K562 (cell line): ENCODE data around the gene RNF223. TPM values are rescaled to one million over a fixed set of nuclear protein-coding genes. Genes with fewer than 3 reads are reported as not detected.

Experiments used
- ATAC-seq: fragments of 200-7000 bp; cut with Tn5 transposase; 3 replicates; pipeline ENCODE4 v1.9.1; 2020; ENCODE audit warnings: moderate library complexity
- BruUV-seq: library from RNA; stranded (reverse); fragments of 400-500 nt; replicated peaks from 2 replicates; lab custom pipeline; 2021; lab: Mats Ljungman, UMichigan
- CTCF ChIA-PET: fragments of 300-600 bp; formaldehyde crosslinking; extraction: SDS; loops from one replicate; lab custom pipeline; 2021; ENCODE audit warnings: low intra/inter-chr PET ratio; lab: Yijun Ruan, JAX
- POLR2A ChIA-PET: fragments of 300-600, 350-650 bp; sonication (Branson Sonifier 250); formaldehyde crosslinking; extraction: SDS; loops from one replicate; lab custom pipeline; 2021; ENCODE audit warnings: antibody characterized with exemption, inconsistent platforms; lab: Yijun Ruan, JAX
- DNase-seq, 4 experiments: peaks; one replicate each; pipeline versions ENCODE4 v3.0.0 to v3.0.0-alpha.2; 2011 to 2018; ENCODE audit warnings: low spot score in 3 of 4, mixed read lengths in 3 of 4; ENCODE audit errors: extremely low read depth in 1 of 4
- FAIRE-seq: peaks from 2 replicates; lab custom pipeline; 2011; peaks lifted over from hg19 to GRCh38; lab: Jason Lieb, UNC
- H2AFZ ChIP-seq: 2 replicates; pipeline ENCODE4 v1.6.0; 2011; ENCODE audit warnings: low read depth, low read length, control low read depth, inconsistent platforms
- H3K27ac ChIP-seq: fragments of 200-600 bp; 3 replicates; pipeline ENCODE4 v1.8.0; 2011; ENCODE audit warnings: low read depth, mild to moderate bottlenecking, control low read depth, inconsistent platforms, low read length, moderate library complexity, mixed read lengths; ENCODE audit errors: extremely low read depth
- H3K27me3 ChIP-seq, 2 experiments: fragments of 300-600 bp in 1 of 2; 2 replicates in 1 of 2; 3 replicates in 1 of 2; pipeline versions ENCODE4 v1.6.0 to v1.8.0; 2011; ENCODE audit warnings: inconsistent platforms in 2 of 2, low read length in 2 of 2, mild to moderate bottlenecking in 1 of 2, mixed read lengths in 1 of 2, moderate library complexity in 1 of 2; ENCODE audit not compliant: control insufficient read depth in 2 of 2, insufficient read depth in 2 of 2
- H3K36me3 ChIP-seq: fragments of 300-600 bp; 3 replicates; pipeline ENCODE4 v1.8.0; 2011; ENCODE audit warnings: mild to moderate bottlenecking, low read length, inconsistent platforms; ENCODE audit not compliant: control insufficient read depth, insufficient read depth
- H3K4me1 ChIP-seq, 2 experiments: fragments of 200-600 bp in 1 of 2; replicated peaks in 1 of 2; 2 replicates in 1 of 2; 3 replicates in 1 of 2; pipeline versions ENCODE4 v1.5.1 to v1.8.0; 2011; ENCODE audit warnings: inconsistent platforms in 2 of 2, low read length in 2 of 2, mild to moderate bottlenecking in 1 of 2, mixed read lengths in 1 of 2, moderate library complexity in 1 of 2; ENCODE audit not compliant: control insufficient read depth in 2 of 2, insufficient read depth in 2 of 2
- H3K4me2 ChIP-seq: 2 replicates; pipeline ENCODE4 v1.6.1; 2011; ENCODE audit warnings: low read length, control low read depth, inconsistent platforms, mixed read lengths; ENCODE audit not compliant: insufficient read depth
- H3K4me3 ChIP-seq: fragments of 200-600 bp; sonication (generic), shearing (Covaris generic); 2 replicates; pipeline ENCODE4 v1.5.1; 2016; ENCODE audit warnings: control low read depth, inconsistent platforms
- H3K79me2 ChIP-seq: fragments of 200-600 bp; 3 replicates; pipeline ENCODE4 v1.8.0; 2011; ENCODE audit warnings: low read length, inconsistent platforms; ENCODE audit not compliant: control insufficient read depth, insufficient read depth
- H3K9ac ChIP-seq, 2 experiments: 2 replicates each; pipeline versions ENCODE4 v1.6.0 to v1.6.1; 2011; ENCODE audit warnings: low read depth in 2 of 2, low read length in 2 of 2, control low read depth in 1 of 2, inconsistent platforms in 1 of 2, mild to moderate bottlenecking in 1 of 2, mixed read lengths in 1 of 2; ENCODE audit not compliant: insufficient read depth in 1 of 2
- H3K9me1 ChIP-seq: one replicate; pipeline ENCODE4 v1.6.0; 2011; ENCODE audit warnings: inconsistent platforms, mild to moderate bottlenecking, low read length, moderate library complexity; ENCODE audit not compliant: control insufficient read depth, insufficient read depth
- H3K9me3 ChIP-seq: replicated peaks from 2 replicates; pipeline ENCODE4 v1.5.1; 2011; ENCODE audit warnings: low read depth, low read length, inconsistent platforms; ENCODE audit not compliant: control insufficient read depth, insufficient read depth
- H4K20me1 ChIP-seq: replicated peaks from 2 replicates; pipeline ENCODE4 v1.6.1; 2011; ENCODE audit warnings: low read length, inconsistent platforms, mixed read lengths; ENCODE audit not compliant: control insufficient read depth, insufficient read depth
- HNRNPL ChIP-seq: fragments of 200-400 bp; formaldehyde crosslinking; IDR thresholded peaks from 2 replicates; pipeline ENCODE4 v1.6.1; 2017; ENCODE audit warnings: low read depth, mild to moderate bottlenecking, low read length
- MAFF ChIP-seq: IDR thresholded peaks from 2 replicates; pipeline ENCODE4 v1.6.1; 2012; ENCODE audit warnings: low read length, improper control_type of control experiment
- ZBTB33 ChIP-seq: sonication (generic); formaldehyde crosslinking; IDR thresholded peaks from 2 replicates; pipeline ENCODE4 v1.8.1; 2023; ENCODE audit warnings: mild to moderate bottlenecking, missing genetic modification reagents
- ZNF134 ChIP-seq: fragments of 250-450 bp; sonication (Bioruptor Pico); conservative IDR thresholded peaks from 2 replicates; pipeline ENCODE4 v1.4.0; 2020
- ZNF717 ChIP-seq: fragments of 250-450 bp; sonication (Bioruptor Pico); IDR thresholded peaks from 2 replicates; pipeline ENCODE4 v1.5.0; 2021
- WGBS: fragments of 100-300 bp; shearing (Covaris generic); methylation state at CpG from one replicate; pipeline ENCODE4 v1.1.6; 2016; ENCODE audit warnings: low coverage, mixed read lengths; ENCODE audit not compliant: insufficient coverage; ENCODE audit errors: missing lambda C conversion rate; 5-methylcytosine and 5-hydroxymethylcytosine counted together
- in situ Hi-C: fragments of 300-500 bp; cut with MboI; formaldehyde crosslinking; loops from 4 replicates; pipeline ENCODE4 v1.15.0; 2018; ENCODE audit warnings: inconsistent platforms, mixed read lengths
- intact Hi-C: fragments of 100-400 bp; cut with micrococcal nuclease; formaldehyde crosslinking; loops from 2 replicates; pipeline ENCODE4 v1.14.2; 2022
- polyA plus RNA-seq, 8 experiments: library from polyadenylated mRNA; depleted of rRNA in 4 of 8; stranded (reverse) in 5 of 8; unstranded in 3 of 8; fragments of >200 nt; fragmentation: Nextera tagmentation in 2 of 8; fragmentation: Illumina TruSeq in 1 of 8; extraction: Ambion mirVana in 2 of 8; extraction: Trizol in 1 of 8; gene quantifications; 2 replicates each; pipeline versions ENCODE4 v1.2.1 to v1.2.3, GENCODE V29; 2011 to 2014; ENCODE audit warnings: inconsistent platforms in 1 of 8, missing spikeins in 1 of 8
- total RNA-seq, 7 experiments: library from RNA; depleted of rRNA in 6 of 7; stranded (reverse); fragments of >200 nt in 6 of 7; fragmentation: Illumina TruSeq in 2 of 7; extraction: Trizol in 2 of 7; gene quantifications; 2 replicates each; pipeline versions ENCODE4 v1.2.1 to v1.2.3, GENCODE V29; 2011 to 2021; ENCODE audit warnings: low replicate concordance in 1 of 7

Gene RNF223
- total and polyA plus RNA-seq, 9 of the 15 experiments (the other 6 are each of a cell fraction or from before 2014, with no cell fraction given) = 0.04 to 0.32 TPM; not detected in 7

- 61% methylated on average over 19 of the region's 56 CpGs for WGBS
- Histone ChIP-seq H3K9me3 (no peaks in the 10 kb centered on the region), H3K27ac (no peak overlapping the region), H3K4me1 (peaks cover 13 to 91% of the 10 kb centered on the region in 2 experiments; a peak in 4 of 5 replicates), H3K4me3 (no peak overlapping the region), H3K4me2 (no peak overlapping the region), H3K79me2 (no peaks in the 10 kb centered on the region), H4K20me1 (peaks cover 7% of the 10 kb centered on the region; the same call in 1 of the 2 replicates), H3K36me3 (no peaks in the 10 kb centered on the region), H3K9me1 (peaks cover 4% of the 10 kb centered on the region), H3K9ac (0 out of 4 replicates have a peak overlapping the region, but pooled peaks of 1 of the 2 experiments have one; percentile 13), H3K27me3 (peaks cover 2 to 14% of the 10 kb centered on the region in 2 experiments; a peak in 2 of 5 replicates), H2AFZ (no peak overlapping the region)
- in situ Hi-C loops = no loop called here
- BruUV-seq = no TSS peak
- TF ChIP-seq ZNF134 (CRISPR knock-in tag) (no peak), MAFF (no peak), ZNF717 (CRISPR knock-in tag) (no peak), ZBTB33 (peak; percentile 63; the same call in 1 of the 2 replicates), HNRNPL (peak; percentile 70; the same call in 1 of the 2 replicates)
- DNase-seq (no peak), ATAC-seq (no peak), FAIRE-seq (no peak)
- ChIA-PET POLR2A (interaction anchor here (0.6 to 1.2 kb wide), 5 partner anchors 9 to 384 kb away, joined by 3 read pairs; no protein-coding TSS in a partner anchor), CTCF (no interaction called here)
- intact Hi-C loops = no loop called here
Measured at GRCh38 chr1:1071486-1072298, 2.4 kb downstream of the RNF223 start.
